Measurements from ENCODE around the gene FANCC.

FANCC gene

DNA sequence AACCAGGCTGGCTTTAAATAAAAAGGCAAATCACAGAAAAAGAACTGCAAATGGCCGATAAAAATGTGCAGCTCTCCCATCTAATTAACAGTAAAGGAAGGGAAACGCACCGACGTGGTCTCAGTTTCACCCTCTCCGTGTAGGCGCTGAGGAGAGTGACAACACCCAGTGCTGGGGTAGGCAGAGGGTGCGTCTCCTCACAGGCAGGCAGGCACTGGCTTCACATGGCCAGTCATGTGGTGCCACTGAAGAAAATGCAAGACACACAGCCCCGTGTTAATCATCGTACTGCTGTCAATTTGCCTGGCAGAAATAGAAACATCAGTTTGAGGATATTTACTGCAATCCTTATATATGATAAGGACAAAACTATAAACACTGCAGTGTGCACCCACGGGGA is 178.4 kb downstream of the FANCC start:
- no peak for DNase-seq

DNA sequence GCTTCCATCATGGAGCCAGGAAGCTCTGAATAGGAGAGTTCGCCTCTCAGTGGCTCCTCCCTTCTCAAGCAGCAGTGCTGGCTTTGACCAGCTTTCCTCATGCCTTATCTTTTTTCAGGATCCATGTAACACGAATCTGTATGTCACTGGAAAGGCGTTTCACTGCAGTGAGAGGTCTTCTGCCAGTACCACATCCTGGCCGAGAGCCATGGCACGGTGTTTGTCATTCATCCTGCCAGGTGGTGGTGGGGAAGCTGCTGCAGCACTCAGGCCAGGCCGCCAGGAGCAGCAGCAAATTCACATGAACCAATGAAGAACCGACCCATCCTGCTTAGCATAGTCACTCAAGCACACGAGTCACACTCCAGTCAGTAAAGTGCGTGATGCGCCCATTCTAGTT is 179.0 kb downstream of the FANCC start:
- DNase-seq: no peak

DNA sequence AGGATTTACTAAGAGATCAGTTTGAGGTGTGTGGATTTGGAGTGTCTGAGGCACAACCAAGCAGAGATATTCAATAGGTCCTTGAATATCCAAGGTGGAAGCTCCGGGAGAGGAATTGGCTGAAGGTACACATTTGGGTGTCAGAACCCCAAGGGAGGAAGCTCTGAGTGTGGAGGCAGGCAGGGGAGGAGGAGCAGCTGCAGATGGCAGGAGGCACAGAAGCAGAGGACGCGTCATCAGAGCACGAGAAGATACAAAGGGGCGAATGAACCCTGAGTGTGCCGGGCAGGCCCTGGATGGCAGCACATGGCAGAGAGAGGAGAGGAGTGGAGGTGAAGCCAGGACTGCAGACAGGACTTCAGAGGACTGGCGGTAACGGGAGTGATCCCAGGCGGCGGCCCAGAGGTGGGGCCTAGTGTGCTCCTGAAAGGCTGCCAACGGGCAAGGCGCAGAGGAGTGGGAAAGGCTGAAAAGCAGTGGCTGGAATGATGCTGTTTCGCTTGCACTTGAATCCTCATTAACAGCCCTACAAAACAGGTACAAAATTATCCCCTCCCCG is 179.8 kb downstream of the FANCC start:
- no peak for DNase-seq

DNA sequence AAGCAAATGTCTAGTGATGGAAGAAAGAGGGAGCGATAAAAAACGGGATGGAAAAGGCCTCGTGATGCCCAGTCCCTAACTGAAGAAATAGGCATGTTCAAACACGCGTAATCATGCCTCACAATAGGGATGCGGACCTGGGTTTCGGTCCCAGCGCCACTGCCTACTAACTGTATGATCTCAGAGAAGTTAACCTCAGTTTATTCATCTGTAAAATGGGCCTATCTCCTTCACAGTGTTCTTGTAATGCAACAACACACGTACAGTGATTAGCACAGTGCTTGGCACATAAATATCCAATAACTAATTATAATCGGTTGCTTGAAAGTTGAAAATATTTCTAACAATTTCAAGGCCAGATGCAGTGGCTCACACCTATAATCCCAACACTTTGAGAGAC is 181.8 kb downstream of the FANCC start:
- DNase-seq: no peak

DNA sequence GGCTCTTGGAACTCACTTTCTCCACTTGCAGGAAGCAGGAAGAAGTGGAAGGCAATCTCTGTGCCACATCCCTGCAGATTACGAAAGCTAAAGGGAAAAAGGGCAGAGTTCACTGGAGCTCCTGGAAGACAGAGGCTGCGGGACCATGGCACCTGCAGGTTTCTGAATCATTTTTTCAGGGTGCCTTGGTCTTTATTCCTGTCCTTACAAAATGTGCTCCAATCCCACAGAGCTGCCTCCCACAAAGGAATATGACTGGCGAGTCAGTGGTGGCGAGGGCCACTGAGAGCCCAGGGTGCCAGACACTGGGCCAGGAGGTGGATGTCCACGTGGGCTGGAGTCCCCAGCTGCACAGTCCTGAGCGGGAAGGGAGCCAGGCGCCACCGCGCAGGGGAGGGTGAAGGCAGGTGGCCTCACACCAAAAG is 183.0 kb downstream of the FANCC start:
- DNase-seq: no peak

DNA sequence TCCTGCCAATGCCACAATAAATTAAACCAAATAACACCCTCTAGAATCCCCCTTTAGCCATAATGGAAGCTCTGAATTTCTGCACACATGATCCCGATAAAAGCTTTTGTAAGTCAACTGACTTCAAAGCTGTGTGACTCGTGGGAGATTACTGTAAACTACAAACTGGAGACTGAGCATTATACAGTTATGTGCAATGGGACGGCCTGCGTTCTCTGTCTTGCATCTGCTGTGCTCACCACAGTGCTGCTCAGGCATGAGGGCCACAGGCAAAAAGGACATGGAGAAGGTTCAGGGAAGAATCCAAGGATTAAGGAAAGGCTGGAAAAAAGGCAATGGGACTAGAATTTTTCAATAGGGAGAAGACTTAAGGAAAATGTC is 184.2 kb downstream of the FANCC start:
- DNase-seq: no peak

DNA sequence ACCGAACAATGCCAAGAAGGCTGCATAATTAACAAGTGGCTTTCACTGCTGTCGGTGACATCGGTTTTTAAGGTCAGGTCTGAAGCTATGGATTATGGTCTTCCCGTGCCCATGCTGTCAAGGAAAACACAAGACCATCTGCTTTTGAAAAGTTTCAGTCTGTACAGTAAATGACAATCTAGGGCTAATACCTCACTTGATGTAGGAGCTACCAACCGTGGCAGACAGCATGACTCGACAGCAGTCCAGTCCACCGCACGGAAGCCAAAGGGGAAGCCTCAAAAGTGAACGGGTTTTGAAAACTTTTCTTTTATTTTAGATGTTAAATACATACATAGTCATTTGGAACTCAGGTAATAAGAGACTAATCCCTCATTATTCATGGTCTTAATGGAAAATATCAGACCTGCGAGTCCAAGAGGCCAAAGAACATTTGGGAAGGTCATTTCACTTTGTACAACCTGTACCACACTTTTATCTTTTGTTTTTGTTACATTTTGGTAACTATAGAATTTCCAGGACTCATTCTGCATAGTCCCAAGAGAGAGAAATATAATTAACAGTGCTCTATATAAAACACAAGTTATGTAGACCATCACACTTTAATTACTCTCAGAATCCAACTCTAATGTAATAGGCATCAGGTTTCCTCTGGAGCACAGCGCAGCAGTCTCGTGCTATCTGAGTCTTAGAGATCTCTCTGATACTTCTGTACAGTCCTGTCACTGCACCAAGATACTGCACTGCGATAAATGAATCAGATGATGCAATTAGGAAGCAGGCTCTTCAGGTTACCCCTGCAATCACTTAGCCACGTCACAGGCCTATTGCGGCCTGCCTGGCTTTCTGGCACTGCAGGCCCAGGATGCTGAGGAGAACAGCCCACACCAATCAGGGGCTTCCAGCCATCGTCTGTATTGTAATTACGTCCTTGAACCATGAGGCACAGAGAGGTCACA is 184.9 kb downstream of the FANCC start:
- DNase-seq: no peak

DNA sequence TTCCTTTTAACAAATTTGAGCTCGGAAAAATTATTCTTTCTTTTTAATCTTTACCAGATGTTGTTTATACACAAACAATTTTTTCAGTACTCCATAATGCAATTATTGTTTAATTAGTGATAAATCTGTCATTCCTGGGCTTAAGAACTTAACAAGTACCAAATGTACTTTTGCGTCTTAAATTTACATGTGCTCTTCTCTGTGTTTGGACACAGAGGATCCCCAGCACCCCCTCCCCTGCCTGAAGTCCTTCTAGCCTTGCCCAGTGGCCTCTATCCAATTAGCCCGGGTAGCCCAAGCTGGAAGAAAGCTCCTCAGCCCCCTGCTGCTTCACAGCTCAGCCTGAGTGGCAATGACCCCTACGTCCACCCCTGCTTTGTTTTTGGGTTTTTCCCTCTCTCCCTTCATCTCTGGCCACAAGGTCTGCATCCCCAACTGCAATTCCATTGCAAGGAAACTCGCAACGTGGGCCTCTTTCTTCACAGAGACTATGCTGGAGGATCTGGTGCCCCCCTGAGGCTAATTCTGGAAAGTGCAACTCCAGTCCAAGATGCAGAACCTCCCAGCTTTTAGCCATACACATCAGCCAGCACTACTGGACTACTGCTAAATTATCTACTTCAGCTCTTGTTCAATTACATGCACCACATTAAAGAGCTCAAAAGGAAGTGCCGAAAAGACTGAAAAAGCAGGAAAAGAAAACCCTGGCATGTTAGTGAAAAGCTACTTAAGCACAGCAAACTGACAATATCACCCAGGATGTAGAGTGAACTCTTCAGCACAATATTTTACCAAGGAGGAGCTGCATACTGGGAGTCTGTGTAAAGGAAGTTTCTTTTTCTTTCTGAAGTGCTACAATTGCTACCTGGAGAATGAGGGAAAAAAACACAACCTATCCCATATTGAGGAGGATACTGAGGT is 186.2 kb downstream of the FANCC start:
- DNase-seq: no peak

DNA sequence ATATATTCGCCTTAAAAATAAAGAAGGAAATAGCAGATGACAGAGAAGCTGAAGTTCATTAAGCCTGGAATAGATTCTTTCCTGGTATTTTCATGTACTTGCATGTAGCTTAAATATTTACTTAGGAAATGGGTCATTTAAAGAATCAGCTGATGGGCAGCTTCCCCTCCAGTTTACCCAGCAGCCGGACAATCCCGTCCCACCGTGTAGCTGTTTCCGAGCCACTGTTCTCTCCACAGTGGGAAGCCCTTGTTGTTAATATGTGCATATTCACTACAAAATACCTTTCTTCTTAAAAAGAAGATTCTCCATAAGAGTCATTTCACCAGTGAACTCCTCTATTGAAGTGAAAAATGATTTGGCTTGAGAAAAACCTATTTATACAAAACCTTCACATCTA is 187.0 kb downstream of the FANCC start:
- DNase-seq: no peak

DNA sequence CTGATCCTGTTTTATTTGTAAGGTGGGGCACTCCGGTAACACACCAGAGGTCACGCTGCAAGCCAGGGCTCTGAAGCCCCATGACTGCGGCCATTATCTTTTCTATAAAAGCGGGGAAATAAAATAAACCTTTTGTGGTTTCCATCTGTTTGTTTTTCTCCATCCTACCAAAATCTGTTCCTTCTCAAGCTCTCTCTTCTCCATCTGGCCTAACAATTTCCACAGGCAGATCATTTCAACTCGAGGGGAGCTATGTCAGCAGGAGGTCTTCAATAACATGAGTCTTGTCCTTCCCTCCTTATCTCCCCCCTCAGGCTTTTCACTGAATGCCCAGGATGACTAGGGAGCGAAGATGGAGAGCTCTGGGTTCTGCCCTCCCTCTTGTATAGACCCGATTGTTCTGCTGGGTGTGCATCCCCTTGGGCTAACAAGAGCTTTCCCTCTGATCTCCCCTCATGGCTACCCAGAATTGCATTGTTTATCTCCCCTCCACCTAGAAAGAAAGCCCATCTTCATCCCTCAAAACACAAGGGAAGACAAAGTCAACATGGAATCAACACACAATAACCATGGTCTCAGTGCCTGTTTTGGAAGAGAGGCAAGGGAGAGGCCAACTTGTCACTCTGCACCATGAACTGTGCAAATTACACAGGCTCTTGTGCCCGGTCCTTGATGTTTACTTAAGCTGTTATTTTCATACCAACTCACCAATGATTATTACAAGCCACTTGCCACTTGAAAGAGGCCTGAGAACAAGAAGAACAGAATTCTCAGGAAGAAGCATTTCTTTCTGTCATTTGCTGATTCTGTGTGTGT is 187.8 kb downstream of the FANCC start:
- DNase-seq: no peak

DNA sequence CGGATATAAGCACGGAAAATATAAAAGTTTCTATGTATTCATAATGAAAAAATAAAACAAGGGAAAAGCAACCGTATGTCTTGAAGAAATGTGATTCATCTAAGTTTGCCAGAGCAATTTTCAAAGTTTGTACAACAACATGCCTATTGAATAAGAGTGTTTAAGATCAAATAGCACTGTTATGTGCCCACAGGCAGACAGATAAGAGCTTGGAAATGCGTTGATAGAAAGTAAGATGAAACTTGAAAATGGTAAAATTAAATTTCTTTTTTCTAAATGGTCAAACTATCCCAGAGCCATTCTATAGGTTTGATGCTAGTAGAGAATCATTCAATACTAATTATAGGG is 189.4 kb downstream of the FANCC start:
- no peak for DNase-seq

DNA sequence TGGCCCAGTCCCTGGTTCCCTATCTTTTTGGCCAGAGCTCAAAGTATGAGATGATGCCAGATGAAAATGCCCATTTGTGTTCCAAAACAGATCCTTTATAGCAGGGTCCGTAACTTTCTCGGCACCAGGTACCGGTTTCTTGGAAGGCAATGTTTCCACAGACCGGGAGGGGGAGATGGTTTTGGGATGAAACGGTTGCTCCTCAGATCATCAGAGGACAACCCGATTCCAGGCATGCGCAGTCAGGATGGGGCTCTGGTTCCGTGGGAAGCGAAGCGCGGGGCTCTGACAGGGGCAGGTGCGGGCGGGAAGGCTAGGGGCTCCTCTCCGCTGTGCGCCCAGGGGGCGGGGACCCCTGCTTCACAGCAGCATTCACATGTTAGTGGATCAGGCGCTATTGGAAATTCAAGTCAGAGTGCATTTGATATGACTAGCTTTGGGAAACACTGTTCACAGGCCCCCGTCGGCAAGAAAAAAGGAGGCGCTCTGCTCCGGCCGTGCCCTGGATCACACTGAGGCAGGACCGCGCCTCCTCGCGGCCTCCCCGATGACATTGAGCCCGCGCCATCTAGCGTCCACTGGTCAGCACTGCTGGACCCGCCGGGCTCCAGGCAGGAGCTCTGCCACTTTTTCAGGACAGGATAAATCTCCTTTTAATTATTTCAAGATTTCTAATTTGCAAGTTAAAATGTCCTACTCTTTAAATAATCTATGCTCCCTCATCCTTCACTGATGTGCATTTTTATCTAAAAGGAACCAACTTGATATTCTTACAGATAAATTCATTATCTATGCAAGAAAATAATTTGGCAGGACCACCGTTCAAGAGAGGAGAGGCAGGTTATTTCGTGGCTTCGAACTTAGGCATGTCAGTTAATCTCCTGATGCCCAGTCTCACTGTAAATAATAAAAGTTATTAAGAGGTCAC is 190.0 kb downstream of the FANCC start:
- no peak for DNase-seq

DNA sequence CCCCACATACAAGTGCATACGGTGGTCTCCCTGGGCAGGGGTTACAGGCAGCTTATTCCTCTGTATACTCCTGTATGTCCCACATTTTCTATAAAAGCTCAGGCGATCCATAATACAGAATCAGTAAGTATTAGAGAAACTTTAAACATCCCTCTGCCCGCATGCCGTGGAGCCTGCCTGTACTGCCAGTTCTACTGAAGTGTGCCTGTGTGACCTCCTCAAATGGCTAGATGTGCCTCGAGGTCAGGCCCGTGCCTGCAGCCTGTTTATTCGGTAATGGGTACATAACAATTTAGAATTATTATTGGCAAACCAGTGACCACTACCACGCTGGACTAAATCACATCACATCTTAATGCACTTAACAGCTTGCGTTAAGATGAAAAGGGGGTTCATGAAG is 190.8 kb downstream of the FANCC start:
- DNase-seq: no peak

DNA sequence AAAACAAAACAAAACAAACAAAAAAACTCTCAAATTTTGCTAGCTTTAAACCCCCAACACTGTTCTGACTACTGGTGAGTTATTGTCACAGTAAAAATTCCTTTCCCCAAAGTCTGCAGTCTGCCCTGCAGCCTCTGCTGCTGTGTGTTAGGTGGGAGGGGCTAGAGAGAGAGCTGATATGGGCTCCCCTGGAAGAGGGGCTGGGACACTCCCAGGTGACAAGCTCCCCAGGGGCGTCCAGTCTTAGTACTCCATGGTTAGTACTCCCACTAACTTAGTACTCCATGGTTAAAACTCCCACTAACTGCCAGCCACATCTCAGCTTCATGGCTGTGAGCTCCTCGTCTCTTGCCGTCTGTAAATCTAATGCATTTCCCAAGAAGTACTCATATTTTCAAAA is 191.9 kb downstream of the FANCC start:
- no peak for DNase-seq

DNA sequence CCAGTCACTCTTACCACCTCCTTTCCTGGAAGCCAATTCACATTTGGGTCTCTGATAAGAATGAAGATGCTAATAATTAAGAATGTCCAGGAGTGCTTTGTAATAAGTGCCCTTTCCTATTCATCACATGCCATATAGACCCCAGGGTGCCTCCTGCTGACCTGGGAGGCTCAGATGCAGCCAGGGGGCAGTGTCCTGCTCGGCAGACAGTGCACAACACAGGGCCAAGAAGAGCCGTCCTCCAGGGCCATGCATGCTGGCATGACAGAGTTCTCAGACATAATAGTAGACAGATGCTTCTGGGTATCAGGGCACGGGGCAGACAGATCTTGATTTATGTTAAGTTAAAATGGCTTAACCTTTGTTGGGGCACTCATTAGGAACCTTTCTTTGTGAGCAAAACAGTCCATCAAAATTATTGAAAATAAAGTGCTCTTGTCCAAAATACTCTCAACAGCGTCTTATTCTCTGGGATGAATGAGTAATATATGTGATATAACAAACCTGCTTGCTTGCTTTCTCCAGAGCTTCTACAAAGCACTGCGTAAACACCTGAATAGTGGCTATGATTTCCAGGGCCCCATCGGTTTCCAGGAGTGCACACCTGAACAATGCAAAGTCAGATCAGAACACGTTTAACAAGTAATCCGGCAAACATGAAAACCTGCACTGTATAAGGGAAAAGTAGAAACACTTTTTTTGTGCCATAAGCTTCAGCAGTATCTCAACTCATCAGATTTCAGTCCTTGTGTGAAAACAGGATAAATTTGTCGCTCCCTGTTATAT is 192.7 kb downstream of the FANCC start:
- no peak for DNase-seq

DNA sequence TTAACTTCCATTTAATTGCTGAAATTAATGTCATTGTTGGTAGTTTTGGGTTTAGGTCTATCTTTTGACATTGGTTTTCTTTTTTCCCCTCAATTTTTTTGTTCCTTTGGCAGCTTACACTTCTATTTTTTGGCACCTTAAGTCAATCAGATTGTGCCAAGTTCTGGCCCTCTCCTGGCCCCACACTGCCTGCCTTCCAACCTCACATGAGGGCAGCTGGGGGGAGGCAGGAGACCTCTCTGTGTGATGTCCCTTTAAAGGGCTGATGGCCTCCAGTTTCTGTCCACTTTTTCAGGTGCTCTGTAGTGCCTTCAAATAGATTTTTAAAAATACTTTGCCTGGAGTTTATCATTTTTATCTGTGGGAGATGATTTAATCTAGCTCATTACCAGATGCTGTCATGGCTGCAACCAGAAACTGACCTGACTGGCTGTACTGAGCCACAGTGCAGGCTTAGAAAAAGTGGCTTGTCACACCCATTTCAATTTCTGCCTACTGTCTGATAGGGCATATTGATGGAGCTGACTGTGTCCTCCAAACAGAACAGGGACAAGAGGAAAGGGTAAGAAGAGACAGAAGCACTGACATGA is 196.6 kb downstream of the FANCC start:
- DNase-seq: no peak

DNA sequence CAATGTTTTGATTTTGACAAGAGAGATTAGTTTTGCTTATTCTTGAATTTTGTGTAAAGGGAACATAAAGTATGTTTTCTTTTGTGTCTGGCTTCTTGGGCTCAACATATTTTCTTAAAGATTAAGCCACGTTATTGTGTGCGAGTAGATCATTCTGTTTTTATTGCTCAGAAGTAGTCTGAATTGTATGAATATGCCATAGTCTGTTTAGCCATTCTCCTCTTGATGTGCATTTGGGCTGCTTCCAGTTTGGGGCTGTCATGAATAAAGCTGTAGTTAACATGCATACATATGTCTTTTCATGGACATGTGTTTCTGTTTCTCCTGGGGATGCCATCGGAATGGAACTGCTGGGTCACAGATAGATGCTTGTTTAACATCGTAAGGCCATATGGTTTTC is 198.9 kb downstream of the FANCC start:
- DNase-seq: no peak

DNA sequence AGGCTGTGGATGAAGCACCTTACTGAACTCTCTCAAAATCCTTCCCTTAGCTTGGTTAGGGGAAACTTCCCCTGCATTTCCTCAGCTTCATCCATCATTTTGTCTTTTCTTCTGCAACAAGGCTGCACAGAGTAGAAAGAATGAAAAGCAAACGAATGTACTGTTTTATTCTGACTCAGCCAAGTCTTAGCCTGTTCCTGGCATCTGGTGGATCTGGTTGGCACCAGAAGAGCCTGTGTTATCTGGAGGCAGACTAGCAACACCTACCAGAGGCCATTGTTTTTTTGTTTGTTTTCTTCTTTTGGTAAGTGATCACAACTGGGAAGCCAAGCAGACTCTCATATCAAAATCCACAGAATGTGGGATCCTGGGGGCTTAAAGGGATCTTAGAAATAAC is 200.7 kb downstream of the FANCC start:
- DNase-seq: no peak

DNA sequence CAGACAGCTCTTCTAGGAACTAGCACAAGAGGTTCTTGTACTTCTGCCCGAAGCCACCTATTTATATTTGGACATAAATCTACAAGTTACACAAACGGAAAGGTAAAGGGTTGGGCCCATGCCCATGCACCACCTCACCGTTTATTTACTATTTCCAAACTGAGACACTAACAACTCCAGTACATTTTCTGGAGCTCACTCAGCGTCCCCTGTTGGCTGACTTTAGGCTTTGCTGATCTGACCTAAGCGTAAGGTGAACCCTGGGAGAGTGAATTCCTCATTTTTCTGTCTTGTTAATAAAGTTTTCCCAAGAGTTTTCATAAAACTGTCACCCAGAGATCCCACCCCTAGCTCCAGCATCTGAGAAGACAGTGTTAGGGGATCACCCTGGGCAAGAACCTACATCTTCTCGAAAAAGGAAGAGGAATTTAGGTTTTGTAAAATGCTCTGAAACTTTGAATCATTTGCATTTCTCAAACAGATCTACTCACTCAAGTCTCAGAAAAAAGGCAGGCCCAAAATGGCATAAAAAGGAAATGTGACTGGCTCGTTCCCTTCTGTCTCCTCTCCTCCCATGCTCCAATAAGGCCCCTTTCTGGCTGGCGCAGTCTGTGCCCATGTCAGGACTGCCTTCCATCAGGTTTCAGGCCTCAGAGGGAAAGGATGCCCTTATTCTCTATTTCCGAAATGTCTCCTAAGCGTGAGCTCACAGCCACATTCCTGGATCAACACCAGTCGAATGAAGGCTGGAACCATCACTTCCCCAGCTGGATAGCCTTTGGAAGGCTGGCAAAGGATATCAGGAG is 201.3 kb downstream of the FANCC start:
- no peak for DNase-seq

DNA sequence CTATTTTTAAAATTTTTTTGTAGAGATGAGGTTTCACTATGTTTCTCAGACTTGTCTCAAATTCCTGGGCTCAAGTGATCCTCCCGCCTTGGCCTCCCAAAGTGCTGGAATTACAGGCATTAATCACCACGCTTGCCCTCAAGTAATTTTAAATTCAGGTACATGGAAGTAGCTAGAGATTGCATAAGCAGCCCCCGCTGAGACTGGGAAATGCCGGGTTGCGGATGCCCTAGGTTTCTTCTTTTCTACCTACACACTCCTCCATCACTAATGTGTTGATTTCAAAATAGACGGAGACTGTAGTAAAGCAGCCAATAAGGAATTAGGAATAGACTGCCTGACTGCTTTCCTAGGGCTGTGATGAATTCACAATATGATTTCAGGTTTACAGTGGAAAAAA is 202.4 kb downstream of the FANCC start:
- no peak for DNase-seq
